SU-DHL-6 (cell line): ENCODE results near the gene TDO2.

Experiments
- EZH2phosphoT487 ChIP-seq: fragments of 200-600 bp; sonication (generic), shearing (Covaris generic); conservative IDR thresholded peaks from 2 replicates; pipeline ENCODE4 v1.6.1; 2018; ENCODE audit warnings: mild to moderate bottlenecking, antibody characterized with exemption, low read length, moderate library complexity, mixed read lengths
- TF ChIP-seq, protein P1 (sequence below): fragments of 200-600 bp; sonication (generic); IDR thresholded peaks from one replicate; pipeline ENCODE4 v1.5.1; 2017; ENCODE audit warnings: antibody characterized with exemption, mild to moderate bottlenecking, low read length, moderate library complexity; ENCODE audit not compliant: insufficient read depth, poor library complexity, severe bottlenecking

DNA sequence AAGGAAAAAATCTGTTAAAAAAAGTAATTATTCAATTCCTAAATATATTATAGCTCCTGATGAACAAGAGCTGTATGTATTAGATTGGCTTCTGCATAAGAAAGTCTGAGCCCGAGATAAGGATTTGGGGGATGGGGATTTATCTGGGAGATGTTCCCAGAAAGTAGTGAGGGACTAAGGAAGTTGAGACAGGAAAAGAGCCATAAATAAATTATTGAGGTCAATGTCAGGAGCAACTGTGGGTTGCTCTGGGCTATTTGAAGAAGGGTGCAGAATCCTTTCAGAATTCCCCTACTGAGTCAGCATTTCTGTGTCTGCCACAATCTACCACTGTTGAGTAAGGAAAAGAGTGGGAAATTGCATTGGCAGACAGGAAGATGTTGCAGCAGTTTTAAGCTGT lies 3.1 kb upstream of the TDO2 start:
- TF ChIP-seq, protein P1, sequence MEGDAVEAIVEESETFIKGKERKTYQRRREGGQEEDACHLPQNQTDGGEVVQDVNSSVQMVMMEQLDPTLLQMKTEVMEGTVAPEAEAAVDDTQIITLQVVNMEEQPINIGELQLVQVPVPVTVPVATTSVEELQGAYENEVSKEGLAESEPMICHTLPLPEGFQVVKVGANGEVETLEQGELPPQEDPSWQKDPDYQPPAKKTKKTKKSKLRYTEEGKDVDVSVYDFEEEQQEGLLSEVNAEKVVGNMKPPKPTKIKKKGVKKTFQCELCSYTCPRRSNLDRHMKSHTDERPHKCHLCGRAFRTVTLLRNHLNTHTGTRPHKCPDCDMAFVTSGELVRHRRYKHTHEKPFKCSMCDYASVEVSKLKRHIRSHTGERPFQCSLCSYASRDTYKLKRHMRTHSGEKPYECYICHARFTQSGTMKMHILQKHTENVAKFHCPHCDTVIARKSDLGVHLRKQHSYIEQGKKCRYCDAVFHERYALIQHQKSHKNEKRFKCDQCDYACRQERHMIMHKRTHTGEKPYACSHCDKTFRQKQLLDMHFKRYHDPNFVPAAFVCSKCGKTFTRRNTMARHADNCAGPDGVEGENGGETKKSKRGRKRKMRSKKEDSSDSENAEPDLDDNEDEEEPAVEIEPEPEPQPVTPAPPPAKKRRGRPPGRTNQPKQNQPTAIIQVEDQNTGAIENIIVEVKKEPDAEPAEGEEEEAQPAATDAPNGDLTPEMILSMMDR: no peak
- no peak for TF ChIP-seq EZH2phosphoT487
